Measurements from ENCODE around the gene CALCOCO2. TPM values are rescaled to one million over a fixed set of nuclear protein-coding genes. Genes with fewer than 3 reads are reported as not detected.

The CALCOCO2 gene
- total RNA-seq, 4 donors from 2014 or later: 40.9 to 318 (median 118) TPM

DNA sequence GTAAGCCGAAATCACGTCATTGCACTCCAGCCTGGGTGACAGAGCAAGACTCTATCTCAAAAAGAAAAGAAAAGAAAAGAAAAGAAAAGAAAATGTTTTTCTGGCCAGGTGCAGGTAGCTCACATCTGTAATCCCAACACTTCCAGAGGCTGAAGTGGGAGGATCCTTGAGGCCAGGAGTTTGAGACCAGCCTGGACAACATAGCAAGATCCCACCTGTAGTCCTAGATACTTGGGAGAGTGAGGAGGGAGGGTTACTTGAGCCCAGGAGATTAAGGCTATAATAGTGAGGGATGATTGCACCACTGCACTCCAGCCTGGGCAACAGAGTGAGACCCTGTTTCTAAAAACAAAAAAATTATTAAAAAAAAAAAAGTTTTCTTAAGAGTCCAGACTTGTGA lies 59.3 kb downstream of the CALCOCO2 start:
- DNase-seq: no peak
- H3K27ac ChIP-seq: no peak overlapping the region
- no peaks in the 10 kb centered on the region for H3K36me3 ChIP-seq
- peaks cover 0 to 8% of the 10 kb centered on the region in 2 donors for H3K4me1 ChIP-seq
- no peaks in the 10 kb centered on the region for H3K9me3 ChIP-seq
- no peak for TF ChIP-seq POLR2A (IDR thresholded peaks at IDR 0.05)
- TF ChIP-seq, protein P1, sequence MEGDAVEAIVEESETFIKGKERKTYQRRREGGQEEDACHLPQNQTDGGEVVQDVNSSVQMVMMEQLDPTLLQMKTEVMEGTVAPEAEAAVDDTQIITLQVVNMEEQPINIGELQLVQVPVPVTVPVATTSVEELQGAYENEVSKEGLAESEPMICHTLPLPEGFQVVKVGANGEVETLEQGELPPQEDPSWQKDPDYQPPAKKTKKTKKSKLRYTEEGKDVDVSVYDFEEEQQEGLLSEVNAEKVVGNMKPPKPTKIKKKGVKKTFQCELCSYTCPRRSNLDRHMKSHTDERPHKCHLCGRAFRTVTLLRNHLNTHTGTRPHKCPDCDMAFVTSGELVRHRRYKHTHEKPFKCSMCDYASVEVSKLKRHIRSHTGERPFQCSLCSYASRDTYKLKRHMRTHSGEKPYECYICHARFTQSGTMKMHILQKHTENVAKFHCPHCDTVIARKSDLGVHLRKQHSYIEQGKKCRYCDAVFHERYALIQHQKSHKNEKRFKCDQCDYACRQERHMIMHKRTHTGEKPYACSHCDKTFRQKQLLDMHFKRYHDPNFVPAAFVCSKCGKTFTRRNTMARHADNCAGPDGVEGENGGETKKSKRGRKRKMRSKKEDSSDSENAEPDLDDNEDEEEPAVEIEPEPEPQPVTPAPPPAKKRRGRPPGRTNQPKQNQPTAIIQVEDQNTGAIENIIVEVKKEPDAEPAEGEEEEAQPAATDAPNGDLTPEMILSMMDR (IDR thresholded peaks at IDR 0.05): no peak
- H3K4me3 ChIP-seq: no peak overlapping the region
- no peaks in the 10 kb centered on the region for H3K27me3 ChIP-seq
- intact Hi-C loops (cut with DNase I; ENCODE audit: low total_unique reads): no loop called here

DNA sequence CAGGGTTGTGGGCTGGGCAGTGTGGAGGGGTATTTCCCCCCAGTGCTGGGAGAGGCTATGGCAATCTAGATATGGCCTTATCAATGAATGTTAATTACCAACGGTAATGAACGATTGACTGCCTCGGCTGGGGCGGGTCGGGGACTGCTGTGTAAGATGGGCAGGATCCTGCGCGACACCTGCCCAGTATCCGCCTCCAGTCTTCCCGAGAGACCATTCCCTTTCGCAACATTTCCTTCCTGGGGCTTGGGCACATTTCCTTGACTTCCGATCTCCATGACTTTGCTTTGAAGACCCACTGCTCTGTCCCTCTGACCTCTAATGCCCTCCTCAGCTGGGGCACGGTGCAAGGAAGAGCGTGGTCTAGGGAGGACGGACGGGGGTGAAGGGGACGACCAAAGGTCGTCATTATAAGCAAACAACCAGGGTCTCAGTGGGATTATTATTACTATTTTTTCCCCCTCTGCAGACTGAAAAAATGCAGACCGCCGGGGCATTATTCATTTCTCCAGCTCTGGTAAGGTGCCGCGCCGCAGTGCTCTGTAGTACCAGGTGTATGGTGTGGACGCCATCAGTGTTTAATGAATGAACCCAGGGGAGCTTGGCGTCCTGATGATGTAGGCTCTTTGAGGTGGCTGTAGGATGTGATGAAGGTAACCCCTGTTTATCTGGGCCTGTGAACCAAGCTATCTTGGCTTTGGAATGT lies 62.3 kb downstream of the CALCOCO2 start:
- no peak for DNase-seq
- Histone ChIP-seq H3K36me3 (no peaks in the 10 kb centered on the region), H3K4me3 (peak overlapping the region; percentile 58 to 86), H3K9me3 (no peaks in the 10 kb centered on the region), H3K4me1 (peaks cover 0 to 8% of the 10 kb centered on the region in 2 donors), H3K27ac (peak overlapping the region; percentile 50 to 69), H3K27me3 (no peaks in the 10 kb centered on the region)
- intact Hi-C loops (cut with DNase I; ENCODE audit: low total_unique reads): no loop called here
- TF ChIP-seq POLR2A (IDR thresholded peaks at IDR 0.05): no peak
- TF ChIP-seq, protein P1 (IDR thresholded peaks at IDR 0.05): no peak

DNA sequence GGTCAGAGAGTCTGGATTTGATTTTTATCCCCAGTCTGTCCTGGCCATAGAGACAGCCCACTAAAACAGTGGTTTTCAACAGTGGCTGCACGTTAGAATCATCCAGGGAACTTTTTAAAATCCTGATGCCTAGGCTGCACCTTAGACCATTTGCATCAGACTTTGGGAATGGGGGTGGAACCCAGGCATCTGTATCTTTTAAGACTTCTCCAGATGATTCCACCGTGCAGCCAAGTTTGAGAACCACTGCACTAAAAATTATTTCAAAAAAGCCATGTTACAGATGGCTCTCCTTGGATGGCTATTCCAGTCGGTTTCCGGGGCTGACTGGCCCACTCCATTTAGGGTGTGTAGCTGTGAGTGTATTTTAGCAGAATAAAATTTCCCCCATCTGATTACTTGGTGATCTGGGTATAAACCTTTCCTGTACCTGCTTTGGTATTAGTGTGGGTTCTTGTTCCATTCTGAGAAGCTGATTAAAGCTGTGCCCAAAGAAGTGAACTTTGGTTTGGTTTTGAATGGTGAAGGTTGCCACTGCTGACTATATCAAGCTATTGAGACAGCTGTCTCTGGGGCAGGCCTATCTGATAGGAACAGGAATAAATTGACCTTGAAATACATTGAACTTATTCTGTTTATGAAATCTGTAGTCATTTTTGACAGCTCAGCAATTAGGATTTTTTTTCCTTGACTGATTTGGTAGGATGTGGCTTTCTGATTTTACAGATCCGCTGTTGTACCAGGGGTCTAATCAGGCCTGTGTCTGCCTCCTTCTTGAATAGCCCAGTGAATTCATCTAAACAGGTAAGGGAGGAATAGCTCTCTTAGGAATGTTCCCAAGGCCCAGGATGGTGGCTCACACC lies 63.0 kb downstream of the CALCOCO2 start:
- H3K4me1 ChIP-seq: peaks cover 0 to 8% of the 10 kb centered on the region in 2 donors
- intact Hi-C loops (cut with DNase I; ENCODE audit: low total_unique reads): no loop called here
- H3K9me3 ChIP-seq: no peaks in the 10 kb centered on the region
- H3K36me3 ChIP-seq: no peaks in the 10 kb centered on the region
- no peak overlapping the region for H3K27ac ChIP-seq
- no peaks in the 10 kb centered on the region for H3K27me3 ChIP-seq
- H3K4me3 ChIP-seq: peak overlapping the region; percentile 58 to 86
- no peak for DNase-seq
- no peak for TF ChIP-seq POLR2A (IDR thresholded peaks at IDR 0.05)
- TF ChIP-seq, protein P1 (IDR thresholded peaks at IDR 0.05): no peak

DNA sequence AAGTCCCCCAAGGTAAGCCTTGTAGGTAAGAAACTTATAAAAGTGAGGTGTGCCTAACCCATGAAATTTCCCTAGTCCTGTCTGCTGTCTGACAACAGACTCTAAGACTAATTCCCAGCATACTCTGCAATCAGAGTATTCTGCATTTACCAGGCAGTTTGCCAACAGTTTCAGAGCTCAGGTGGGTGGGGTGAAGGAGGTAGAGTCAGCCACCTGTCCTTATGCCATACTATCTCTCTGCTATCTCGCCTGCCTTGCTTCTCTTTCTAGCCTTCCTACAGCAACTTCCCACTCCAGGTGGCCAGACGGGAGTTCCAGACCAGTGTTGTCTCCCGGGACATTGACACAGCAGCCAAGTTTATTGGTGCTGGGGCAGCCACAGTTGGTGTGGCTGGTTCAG lies 64.1 kb downstream of the CALCOCO2 start:
- Histone ChIP-seq H3K4me1 (peaks cover 0 to 8% of the 10 kb centered on the region in 2 donors), H3K36me3 (no peaks in the 10 kb centered on the region), H3K27ac (no peak overlapping the region), H3K9me3 (no peaks in the 10 kb centered on the region), H3K4me3 (no peak overlapping the region), H3K27me3 (no peaks in the 10 kb centered on the region)
- intact Hi-C loops (cut with DNase I; ENCODE audit: low total_unique reads): no loop called here
- TF ChIP-seq, protein P1 (IDR thresholded peaks at IDR 0.05): no peak
- TF ChIP-seq POLR2A (IDR thresholded peaks at IDR 0.05): no peak
- no peak for DNase-seq

DNA sequence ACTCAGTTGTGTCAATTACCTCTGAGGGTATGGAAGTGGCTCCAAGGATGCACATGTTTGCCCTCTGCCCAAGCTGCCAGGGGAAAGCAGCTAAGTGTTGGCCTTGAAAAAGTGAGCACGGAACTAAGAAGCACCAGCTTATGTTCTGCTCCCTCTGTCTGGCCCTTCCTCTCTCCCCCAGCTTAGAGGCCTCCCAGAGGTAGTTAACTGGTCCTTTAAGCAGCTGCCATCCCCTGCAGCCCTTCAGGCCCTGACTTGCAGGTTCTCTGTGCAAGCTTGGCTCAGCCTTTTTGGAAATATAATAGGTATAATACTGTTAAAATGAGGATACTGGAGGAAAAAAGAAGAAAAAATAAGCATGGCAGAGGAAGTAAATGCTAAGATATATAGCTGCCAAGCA lies 70.4 kb downstream of the CALCOCO2 start:
- no peak for DNase-seq
- intact Hi-C loops (cut with DNase I; ENCODE audit: low total_unique reads): no loop called here
- TF ChIP-seq POLR2A (IDR thresholded peaks at IDR 0.05): no peak
- TF ChIP-seq, protein P1 (IDR thresholded peaks at IDR 0.05): no peak

More for the DNA sequence above, 70.4 kb downstream of the CALCOCO2 start:
- H3K36me3 ChIP-seq: no peaks in the 10 kb centered on the region
- no peaks in the 10 kb centered on the region for H3K4me1 ChIP-seq
- H3K27ac ChIP-seq: no peak overlapping the region
- no peak overlapping the region for H3K4me3 ChIP-seq
- H3K9me3 ChIP-seq: no peaks in the 10 kb centered on the region
- H3K27me3 ChIP-seq: no peaks in the 10 kb centered on the region
